ENCODE data around the gene CFAP126.

GRCh38 chr1:161391611-161392010 lies 23.9 kb upstream of the CFAP126 start:
- no peak for TF ChIP-seq EZH2 (IDR thresholded peaks at IDR 0.05)
- no peak for TF ChIP-seq POLR2AphosphoS5 (IDR thresholded peaks at IDR 0.05; ENCODE audit: borderline replicate concordance, low read depth, low read length)
- TF ChIP-seq FOXP2 (optimal IDR thresholded peaks at IDR 0.05; ENCODE audit: control extremely low read depth, extremely low read length, insufficient read depth): no peak

Measured in SK-N-MC (cell line).